GM18873 (cell line): ENCODE results near the gene RBBP8NL.

Source experiments
- ATAC-seq: cut with Tn5 transposase; IDR thresholded peaks from one replicate; pipeline ENCODE4 v1.9.1; 2021; ENCODE audit warnings: mild to moderate bottlenecking, moderate library complexity, moderate number of reproducible peaks; ENCODE audit not compliant: unreplicated experiment, low FRiP score

RBBP8NL gene

GRCh38 chr20:62409931-62410745, 17.2 kb downstream of the RBBP8NL start:
- no peak for ATAC-seq

DNA sequence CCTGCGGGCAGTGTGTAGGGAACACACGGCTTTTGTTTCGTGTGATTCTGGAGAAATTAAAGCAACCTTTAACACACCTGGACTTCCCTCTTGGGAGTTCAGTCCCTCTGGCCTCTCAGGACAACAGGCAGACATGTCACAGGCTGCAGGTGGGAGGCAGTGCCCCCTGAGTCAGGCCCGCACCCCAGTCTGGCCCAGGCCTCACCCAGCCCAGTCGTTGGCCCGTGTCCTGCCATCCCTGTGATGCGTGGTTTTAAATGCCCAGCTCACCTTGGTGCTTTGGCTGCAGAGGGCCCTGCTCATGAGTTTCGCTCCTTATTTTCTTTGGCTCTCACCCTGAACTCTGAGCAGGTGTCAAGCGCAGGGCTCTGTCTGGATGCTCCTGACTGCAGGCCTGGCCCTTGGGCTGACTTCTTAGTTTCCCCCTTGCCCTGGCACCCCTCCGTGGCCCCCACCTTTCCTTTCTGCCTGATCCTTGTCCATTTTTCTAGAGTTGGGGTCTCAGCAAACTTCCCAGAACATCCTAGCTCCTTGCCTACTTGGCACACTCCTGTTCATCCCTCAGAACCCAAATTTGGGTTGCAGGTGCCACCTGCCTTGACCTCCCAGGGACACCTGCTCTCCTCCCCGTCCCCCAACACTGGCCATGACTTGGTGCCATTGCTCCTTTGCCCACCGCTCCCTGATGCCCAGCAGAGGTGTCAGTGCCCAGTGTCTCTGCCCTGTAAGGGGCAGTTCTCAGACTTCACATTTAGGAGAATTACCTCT, 18.1 kb downstream of the RBBP8NL start:
- ATAC-seq: no peak

- ATAC-seq: no peak
Measured at GRCh38 chr20:62408640-62409039, 18.7 kb downstream of the RBBP8NL start.

- no peak for ATAC-seq
Measured at GRCh38 chr20:62408055-62408454, 19.3 kb downstream of the RBBP8NL start.

DNA sequence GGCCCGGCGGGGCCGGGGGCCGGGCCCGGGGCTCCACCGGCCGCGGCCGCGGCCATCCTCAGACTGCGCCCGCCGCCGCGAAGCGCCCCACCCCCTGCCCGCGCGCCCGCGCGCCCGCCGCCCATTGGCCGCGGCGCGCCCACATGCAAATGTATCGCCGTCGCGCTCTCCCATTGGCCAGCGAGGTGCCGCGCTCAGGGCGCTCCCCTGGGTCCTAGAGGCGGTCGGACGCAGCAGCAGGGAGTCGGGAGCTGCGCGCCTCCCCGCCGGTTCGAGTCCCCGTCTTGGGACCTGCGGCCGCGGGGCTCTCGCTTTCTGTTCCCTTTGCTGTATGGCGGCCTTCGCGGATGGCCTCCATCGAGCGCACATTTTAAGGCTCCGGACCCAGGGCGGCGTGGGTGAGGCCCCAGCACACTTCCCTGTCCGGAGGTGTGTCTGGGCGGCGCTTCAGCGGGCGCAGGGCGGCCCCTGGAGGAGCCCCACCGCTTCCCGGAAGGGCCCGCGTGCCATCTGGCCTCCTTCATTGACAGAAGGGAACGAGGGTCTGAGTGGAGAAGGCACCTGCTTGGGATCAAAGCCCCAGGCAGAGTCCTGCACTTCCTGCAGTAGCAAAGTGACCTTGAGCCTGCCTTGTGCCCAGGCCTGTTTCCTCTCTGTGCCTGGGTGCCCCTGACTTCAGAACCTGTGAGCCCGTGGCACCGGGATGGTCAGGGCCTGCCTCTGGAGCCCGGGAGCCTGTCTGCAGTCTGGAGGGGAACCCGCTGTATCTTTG, 19.9 kb downstream of the RBBP8NL start, which contains the start of gene CABLES2:
CABLES2 (minus strand) TSS at position 65 of the 772 bp plus-strand sequence; CDS start at position 56, 9 bp downstream.
- peak; percentile 64 for ATAC-seq

- ATAC-seq: no peak
Measured at GRCh38 chr20:62406635-62407176, 20.6 kb downstream of the RBBP8NL start.

- ATAC-seq: no peak
Measured at GRCh38 chr20:62405981-62406513, 21.3 kb downstream of the RBBP8NL start.

GRCh38 chr20:62405108-62405980, 22.0 kb downstream of the RBBP8NL start:
- no peak for ATAC-seq

GRCh38 chr20:62404761-62405107, 22.6 kb downstream of the RBBP8NL start:
- ATAC-seq: no peak

GRCh38 chr20:62404112-62404665, 23.1 kb downstream of the RBBP8NL start:
- ATAC-seq: no peak

GRCh38 chr20:62403331-62403730, 24.0 kb downstream of the RBBP8NL start:
- ATAC-seq: no peak

DNA sequence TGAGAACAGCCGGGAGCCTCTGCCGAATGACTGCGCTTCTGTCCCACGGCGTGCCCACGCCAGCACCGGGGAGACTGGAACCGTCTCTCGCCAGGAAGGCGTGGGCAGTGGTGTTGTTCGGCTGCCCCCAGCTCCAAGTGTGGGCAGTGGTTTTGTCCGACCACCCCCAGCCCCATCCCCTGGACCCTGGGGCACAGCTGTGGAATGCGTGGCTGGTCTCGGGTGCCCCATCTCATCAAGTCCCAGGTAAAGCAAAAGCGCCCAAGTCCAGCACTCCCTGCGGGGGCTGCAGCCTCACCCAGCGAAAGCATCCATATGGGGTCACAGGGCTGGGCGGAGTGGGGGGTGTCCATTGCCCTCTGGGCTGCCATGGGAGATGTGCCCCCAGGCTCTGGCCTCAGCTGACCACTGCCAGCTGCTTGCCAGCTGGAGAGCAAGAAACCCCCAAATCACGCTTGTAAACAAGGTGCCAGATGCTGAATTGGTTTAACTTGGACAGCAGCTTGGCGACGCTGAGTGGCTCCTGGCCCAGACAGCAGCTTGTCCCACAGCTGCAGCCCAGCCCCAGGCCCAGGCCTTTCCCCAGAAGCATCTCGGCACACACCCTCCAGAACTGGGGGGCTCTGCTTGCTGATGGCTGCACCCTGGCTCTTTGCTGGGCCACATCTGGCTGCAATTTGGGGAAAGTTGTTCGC, 24.7 kb downstream of the RBBP8NL start:
- no peak for ATAC-seq

DNA sequence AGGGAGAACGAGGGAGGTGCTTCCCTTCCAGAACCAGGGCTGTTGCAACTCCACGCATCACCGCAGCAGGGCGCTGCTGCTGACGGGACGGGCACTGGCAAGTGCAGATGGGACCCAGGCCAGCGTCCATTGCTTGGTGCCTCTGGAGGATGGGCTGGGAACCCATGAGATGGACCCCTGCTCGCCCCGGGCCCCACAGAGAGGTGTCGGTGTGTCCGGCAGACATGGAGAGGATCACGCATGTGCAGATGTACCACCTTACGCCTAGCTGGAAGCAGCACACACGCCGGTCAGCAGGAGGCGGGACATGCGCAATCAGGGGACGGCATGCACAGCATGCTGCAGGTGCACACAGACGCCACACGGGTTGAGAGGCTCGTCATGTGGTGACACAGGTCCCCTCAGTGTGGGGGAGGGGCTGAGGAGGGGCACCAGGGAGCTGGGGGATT, 26.0 kb downstream of the RBBP8NL start:
- ATAC-seq: no peak

GRCh38 chr20:62400541-62400940, 26.8 kb downstream of the RBBP8NL start:
- no peak for ATAC-seq

- no peak for ATAC-seq
Measured at GRCh38 chr20:62400021-62400420, 27.3 kb downstream of the RBBP8NL start.

DNA sequence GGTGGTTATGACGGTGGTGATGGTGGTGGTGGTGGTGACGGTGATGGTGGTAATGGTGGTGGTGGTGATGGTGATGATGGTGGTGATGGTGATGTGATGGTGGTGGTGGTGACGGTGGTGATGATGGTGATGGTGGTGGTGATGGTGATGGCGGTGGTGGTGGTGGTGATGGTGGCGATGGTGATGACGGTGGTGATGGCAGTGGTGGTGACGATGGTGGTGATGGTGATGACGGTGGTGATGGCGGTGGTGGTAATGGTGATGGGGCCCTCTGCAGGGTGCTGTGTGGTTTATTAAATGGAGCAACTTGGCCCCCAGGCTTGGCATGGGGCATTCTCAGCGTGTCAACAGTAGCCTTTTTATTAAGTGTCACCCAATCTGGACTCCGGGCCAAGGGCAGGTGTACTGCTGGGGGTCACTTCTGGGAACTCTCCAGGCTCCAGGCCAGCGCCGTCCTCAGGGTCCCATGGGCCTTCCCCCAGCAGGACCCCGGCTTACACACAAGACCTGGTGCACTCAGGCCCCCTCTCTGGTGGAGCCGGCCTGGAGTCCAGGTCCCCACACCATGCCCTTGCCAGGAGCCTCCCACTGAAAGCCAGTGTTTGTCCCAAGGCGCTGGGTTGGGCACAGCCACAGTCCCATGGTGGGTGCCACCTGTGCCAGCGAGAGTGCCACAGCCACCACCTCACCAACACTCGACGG, 29.1 kb downstream of the RBBP8NL start:
- ATAC-seq: no peak

DNA sequence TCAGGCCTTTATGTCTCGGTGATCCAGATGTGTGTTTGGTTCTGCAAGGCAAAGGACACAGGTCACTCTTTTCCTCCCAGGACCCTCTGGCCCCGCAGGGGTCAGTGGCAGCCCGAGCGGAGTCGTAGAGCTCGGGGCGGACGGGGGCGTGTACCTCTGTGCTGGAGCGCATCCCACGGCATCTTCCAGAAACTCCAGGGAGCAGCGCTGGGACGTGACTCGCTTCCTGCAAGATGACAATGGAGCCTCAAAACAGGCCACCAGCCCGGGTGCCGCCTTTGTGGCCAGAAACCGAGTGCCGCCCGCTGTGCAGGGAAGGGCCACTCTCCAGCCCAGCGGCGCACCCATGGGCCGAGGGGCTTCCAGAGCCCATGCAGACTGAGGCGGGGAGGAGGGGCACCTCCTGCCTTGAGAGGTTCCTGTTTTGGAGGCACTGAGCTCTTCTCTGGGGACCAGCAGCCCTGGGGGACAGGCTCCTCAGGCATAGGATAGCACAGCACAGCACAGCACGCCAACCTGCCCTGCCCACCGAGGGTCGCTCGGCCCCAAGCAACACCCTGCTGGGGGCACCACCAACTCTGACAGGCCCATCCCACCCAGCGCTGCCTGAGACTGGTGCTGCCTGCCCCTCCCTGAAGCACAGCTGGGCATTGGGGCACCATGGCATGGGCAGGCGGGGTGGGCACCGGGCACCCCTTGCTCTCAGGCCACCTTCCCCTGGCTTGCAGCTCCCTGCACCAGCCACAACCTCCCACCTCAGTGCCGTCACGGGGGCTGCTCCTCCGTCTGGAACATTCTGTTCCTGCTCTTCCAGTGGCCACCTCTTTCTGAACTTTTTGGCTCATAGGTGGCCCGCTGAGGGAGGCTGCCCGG, 30.7 kb downstream of the RBBP8NL start:
- no peak for ATAC-seq
